Measurements from ENCODE around the gene DYNC1H1. TPM values are rescaled to one million over a fixed set of nuclear protein-coding genes. Genes with fewer than 3 reads are reported as not detected.

DYNC1H1 gene
- polyA plus RNA-seq, 12 donors = 256 to 329 (median 278) TPM; not detected in 1

DNA sequence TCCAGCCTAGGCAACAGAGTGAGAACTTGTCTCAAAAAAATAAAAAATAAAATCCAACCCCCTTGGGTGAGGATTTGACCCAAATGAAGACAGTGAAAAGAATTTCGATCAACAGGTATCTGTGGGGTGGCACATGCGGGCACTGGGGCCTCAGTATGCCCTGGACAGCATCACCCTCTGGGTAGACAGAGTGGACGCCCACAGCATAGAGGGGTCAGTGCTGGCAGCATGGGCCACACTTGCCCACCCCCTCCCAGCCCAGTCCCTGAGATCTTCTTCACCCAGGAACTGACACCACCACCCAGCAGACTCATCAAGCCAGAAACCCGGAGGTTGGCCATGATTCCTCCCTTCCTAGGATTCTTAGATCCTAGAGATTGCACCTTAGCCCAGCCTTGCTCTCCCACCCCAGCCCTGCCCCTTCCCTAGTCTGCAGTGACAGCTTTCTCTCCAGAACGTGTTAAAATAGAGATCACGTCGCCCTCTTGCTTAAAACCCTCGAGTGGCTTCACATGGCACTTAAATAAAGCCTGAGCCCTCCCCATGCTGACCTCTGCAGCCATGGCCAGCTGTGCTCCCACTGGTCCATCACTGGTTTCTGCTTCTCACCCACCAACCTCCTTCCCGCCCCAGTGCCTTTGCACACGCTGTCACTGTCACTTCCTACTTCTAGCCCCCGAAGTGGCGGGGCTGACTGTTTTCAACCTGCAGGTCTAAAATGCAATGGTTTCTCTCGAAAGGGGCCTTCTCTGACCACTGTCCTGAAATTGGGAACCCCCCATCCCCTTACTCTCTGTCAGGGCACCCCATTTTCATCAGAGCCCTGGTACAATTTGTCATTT lies 26.2 kb upstream of the DYNC1H1 start:
- DNase-seq = no peak

DNA sequence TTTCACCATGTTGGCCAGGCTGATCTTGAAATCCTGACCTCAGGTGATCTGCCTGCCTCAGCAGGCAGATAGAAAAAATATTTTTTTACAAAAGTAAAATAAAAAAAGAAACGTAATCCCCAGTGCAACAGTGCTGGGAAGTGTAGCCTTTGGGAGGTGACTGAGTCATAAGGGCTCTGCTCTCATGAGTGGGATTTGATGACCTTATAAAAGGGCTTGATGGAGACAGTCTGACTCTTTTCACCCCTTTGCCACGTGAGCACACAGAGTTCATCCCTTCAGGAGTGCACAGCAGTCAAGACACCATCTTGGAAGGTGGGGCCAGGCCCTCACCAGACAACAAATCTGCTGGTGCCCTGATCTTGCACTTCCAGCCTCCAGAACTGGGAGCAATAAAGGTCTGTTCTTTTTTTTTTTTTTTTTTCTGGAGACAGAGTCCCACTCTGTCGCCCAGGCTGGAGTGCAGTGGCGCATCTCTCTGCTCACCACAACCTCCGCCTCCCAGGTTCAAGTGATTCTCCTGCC lies 24.7 kb upstream of the DYNC1H1 start:
- no peak for DNase-seq

DNA sequence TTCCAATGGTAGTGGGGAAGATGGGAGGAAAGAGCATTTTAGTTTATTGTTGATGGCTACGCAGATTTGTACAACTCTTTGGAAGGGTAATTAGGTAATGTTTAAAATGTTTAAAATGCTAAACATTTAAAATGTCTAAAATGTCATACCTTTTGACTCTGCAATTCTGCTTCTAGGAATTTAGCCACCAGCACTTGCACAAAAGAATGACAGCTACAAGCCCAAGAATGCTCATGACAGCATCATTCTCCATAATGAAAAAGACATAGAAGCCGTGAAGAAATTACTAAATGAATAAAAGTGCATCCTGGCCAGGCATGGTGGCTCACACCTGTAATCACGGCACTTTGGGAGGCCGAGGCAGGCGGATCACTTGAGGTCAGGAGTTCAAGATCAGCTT lies 19.9 kb upstream of the DYNC1H1 start:
- DNase-seq = no peak

DNA sequence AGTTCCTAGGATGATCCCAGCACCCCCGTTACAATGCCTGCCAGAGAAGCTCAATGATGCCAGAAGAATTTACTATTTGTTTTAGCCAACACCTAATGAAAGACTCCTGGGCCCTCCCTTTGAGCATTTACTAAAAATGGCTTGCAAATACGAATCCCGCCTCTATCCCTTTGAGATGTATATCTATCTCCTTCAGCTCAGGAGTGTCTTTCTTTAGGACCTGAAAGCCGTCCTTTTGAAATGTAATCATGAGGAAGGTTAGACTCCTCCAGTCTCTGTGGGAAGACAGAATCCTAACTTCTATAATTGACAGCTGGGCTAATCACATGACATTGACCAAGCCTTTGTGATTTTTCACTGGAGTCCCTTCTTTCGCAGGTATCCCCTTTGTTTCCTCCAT lies 19.2 kb upstream of the DYNC1H1 start:
- no peak for DNase-seq

DNA sequence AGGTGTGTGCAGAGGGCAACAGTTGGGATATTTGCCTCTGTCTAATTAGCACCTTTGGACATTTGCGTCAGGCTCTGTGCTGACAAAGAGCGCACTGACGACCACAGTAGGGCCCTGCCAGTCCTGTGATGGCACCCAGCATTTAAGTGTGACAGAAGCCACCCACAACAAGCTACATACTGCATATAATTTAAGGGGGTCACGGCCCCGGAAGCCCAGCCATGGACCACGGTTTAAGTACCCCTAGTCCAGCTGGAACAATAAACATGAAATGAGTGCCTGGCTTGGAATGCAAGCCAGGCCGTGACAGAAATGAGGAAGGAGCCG lies 16.8 kb upstream of the DYNC1H1 start:
- no peak for DNase-seq

DNA sequence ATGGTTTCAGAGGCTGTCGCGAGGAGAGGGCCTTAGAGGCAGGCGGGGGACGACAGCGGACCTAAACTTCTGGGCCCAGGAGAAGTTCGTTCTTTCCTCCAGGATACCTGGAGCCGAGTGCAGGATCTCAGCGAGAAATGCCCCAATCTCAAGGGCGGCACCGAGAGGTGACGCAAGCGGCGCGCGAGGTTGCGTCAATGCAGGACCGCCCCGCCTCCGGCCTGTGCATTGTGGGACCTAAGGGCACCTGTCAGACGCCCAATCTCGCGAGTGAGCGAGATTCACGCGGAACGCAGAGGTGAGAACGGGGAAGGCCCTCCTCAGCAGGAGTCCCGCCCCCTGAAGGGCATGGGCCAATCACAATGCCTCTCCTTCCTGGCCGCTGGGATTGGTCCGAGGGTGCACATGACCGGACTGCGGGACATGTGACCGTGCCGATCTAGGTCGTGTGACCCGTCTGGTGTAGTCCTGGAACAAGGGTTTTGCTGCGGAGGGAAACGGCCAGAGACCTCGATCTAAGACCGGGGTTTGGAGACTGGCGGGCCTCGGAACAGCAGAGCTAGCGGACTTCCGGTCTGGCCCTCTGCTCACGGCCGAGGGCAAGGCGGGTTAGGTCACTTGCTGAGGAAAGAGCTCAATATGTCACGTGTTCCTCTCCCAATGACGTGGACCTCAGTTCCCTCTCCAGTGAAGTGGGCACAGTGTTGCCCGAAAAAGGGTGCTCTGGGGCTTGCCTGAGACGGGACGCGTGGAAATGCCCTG lies 16.3 kb upstream of the DYNC1H1 start:
- DNase-seq = peak; percentile 100

DNA sequence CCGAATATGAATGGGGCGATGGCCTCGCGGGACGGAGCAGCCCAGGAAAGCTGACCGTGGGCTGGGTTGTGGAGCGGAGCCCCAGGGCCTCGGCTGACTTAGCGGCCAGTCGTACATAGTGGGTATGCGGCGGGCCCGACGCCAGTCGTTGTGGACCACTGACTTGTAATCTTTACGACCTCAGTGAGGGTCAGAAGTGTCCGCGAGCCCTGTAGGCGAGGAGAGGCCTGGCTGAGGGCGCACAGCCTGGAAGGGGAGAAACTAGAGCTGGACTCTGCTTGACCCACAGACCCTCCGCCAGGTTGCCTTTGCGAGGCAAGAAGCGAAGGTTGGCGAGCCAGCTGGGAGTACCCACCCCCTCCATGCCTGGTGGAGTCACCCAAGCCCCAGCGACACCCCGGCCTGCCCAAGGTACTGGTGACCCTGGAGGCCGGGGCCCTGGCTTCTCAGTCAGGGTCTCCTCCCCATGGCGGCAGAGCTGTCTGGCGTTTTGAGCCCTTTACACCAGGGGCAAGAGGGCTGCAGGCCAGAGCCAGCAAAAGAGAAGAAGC lies 15.6 kb upstream of the DYNC1H1 start:
- DNase-seq = no peak

DNA sequence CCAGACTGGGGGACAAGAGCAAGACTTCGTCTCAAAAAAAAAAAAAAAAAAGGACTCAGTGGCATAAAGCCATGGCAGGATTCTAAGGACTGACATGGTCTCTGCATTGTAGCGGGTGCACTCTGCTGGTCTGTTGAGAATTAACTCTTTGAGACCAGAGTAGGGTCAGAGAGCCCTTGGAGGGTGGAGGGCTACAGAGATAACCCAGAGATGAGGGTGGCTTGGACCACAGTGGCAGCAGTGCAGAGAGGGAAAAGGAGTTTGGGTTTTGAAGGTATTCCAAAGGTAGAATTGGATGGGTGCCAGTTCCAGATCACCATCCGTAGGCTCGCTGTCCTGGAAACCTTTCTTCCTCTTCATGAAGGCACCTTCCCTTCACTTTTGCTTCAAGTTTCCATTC lies 14.3 kb upstream of the DYNC1H1 start:
- no peak for DNase-seq

DNA sequence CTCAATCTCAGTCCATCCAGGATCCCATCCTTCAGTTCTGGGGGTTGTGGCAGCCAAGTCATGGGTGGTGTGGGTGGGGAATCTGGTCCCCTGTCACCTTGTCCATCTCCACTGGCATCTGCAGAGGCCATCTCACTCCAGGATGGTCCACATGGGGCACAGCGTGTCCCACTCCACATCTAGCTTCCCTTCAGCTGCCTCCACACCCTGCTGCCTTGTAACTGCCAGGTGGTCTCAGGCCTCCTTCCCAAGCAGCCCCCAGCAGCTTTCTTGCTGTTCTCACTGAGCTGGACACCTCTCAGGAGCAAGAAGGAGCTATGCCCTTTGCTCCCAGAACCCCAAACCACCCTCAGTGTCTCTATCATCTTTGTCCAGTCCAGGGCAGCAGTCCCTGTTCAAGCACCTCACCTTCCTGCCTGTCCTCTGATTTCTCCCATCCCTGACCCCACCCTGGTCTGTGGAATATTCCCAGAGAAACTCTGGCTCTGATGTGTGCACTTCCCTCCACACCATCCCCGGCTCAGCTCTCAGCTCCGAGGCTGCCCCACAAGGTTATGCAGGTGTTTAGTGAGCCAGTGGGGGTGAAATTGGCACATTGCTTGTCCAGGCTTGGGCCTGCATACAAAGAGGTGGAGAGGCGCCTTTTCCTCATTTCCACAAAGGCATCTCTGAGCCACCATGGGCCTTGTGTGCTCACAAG lies 13.7 kb upstream of the DYNC1H1 start:
- DNase-seq = no peak

DNA sequence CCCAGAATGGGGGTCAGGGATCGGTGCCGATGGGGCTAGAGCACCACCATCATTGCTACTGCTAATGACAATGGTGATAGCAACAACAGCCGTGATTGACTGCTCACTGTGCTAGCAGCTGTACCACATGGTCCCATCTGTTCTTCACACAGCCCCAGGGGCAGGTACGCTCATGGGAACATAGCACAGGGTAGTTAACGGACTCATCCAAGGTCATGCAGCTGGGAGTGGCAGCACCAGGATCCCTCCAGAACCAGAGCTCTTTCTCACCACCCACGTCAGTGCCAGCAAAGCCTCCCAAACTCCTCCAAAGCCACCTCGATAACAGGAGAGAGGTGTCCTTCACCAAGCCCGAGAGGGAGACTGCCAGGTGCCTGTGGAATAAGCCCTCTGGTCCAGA lies 11.2 kb upstream of the DYNC1H1 start:
- DNase-seq = no peak

DNA sequence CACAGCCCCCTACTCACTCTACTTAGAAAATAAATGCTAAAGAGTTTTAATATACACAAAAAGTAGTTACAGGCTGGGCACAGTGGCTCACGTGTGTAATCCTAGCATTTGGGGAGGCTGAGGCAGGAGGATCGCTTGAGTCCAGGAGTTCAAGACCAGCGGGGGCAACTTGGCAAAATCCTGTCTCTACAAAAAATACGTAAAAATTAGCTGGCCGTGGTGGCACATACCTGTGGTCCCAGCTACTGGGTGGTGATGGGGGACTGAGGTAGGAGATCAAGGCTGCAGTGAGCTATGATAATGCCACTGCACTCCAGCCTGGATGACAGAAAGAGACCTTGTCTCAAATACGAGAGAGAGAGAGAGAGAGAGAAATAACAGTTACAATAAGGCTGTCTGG lies 9.9 kb upstream of the DYNC1H1 start:
- DNase-seq = no peak

DNA sequence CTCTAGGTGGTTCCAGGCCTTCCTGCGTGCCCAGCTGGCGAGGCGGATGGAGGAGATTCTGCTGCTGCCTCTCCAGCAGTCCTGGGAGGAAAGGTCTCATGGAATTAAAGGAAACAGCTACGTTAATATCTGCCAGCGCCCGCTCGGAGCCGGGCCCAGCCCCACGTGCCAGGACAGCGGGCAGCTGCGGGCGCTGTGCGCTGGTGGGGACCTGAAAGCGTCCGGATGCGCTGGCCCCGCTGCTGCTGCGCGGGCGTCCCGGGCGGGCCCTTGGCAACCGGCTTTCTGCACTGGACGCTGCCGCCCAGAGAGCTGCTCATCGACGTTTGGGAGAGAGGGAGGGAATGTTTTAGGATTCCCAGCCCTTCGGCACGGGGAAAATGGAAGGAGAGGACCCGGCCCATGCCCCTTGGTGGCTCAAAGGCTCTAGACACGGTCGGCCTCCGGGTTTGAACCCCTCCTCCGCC lies 8.6 kb upstream of the DYNC1H1 start:
- no peak for DNase-seq

DNA sequence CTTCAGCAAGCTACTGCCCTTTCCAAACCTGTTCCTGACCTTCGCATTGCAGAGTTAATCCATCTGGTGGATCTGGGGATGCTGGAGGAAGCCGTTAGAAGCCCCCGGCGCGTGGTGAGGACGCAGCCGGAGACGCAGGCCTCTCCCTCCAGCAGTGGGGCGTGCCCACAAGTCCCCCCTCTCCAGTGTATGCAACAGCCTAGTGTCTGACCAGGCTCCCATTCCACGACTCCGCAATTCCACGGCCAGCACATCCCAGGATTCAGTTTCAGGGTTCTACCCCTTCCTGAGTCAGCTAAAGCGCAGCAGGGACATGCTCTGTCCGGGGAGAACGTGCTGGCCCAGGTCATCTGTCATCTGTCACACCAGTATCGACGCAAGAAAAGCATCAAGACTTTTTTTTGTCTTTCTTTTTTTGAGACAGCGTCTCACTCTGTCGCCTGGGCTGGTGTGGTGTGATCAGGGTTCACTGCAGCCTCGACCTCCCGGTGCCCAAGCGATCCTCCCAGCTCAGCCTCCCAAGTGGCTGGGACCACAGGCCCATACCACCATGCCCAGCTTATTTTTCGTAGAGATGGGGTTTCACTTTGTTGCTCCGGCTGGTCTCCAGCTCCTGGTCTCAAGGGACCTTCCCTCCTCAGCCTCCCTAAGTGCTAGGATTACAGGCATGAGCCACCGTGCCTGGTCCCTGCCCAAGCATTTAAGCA lies 8.0 kb upstream of the DYNC1H1 start:
- no peak for DNase-seq

DNA sequence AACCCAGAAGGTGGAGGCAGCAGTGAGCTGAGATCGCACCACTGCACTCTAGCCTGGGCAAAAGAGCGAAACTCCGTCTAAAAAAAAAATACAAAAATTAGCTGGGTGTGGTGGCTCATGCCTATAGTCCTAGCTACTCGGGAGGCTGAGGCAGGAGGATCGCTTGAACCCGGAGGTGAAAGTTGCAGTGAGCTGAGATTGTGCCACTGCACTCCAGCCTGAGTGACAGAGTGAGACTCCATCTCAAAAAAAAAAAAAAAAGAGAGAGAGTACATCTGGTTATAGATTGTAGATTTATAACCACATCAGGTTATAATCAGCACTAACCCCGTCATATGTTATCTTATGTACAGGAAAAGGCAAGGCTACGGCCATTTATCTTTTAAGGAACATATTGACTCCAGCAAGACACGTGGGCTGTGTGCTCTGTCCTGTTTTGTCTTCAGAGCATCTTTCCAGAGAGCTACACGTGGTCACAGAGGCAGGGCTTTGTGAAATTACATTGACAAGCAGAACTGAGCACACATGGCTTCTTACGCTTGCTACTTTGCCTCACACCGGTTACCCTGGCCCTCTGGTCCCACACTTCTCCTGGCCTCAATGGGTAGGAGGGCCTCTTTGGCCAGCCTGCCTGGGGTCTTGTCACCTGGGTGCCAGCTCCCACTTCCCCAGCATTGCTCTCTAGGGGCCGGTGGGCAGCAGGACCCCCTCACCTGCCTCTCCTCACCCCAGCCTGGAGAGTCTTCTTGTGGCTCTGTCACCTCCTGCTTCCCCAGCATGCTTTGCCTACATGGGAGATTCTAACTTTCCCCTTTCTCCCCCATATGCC lies 6.8 kb upstream of the DYNC1H1 start:
- no peak for DNase-seq

DNA sequence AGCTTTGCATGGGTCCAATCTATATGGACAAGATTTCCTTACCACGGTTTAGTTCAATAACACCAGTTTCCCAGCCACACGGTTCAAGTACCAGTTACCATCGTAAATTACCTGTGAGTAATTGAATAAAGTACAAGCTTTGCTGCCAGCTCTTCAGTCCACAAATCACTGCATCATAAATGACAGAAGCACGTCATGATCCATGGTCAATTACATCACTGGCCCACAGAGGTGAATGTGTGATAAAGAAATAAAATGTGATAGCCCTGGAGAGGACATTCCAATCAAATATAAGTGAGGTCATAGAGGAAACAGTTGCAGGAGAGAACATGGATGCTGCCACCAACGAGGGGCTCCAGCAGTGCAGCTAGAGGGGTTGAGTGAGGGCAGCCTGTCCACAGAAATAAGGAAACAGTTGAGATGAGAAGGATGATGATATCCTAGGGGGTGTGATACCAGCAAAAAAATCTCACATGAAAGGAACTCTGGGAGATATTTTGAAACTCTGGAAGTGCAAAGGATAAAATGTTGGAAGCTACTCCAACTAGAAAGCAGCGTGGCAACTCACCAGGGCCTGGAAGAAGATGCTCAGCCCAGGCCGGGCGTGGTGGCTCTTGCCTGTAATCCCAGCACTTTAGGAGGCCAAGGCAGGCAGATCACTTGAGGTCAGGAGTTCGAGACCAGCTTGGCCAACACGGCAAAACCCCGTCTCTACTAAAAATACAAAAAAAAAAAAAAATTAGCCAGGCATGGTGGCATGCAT lies 5.8 kb upstream of the DYNC1H1 start:
- DNase-seq = no peak

DNA sequence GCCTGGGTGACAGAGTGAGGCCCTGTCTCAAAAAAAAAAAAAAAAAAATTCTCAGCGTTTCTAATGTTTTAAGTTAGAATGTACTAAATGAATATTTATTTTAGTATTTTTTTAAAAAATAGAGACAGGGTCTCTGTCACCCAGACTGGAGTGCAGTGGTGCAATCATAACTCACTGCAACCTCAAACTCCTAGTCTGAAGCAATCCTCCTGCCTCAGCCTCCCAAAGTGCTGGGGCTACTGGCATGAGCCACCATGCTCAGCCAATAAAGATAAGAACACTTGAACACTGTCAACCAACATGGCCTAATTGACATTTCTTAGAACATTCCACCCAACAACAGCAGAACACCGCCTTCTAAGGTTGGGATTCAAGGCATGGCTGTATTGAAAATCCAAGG lies 5.1 kb upstream of the DYNC1H1 start:
- no peak for DNase-seq

DNA sequence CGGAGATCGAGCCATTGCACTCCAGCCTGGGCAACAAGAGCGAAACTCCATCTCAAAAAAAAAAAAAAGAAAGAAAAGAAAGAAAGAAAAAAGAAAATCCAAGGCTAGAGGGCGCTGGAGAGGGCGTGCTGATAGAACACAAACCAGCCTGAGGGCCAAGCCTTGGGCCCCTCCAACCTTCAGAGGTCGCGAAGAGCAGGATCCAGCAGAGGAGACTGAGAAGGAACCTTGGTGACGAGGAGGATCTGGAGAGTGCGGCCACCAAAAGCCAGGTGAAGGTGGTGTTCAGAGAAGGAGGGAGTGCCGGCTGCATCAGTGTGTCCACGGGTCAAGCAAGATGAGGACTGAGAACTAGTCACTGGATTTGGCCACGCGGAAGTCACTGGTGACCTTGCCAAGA lies 4.1 kb upstream of the DYNC1H1 start:
- no peak for DNase-seq

DNA sequence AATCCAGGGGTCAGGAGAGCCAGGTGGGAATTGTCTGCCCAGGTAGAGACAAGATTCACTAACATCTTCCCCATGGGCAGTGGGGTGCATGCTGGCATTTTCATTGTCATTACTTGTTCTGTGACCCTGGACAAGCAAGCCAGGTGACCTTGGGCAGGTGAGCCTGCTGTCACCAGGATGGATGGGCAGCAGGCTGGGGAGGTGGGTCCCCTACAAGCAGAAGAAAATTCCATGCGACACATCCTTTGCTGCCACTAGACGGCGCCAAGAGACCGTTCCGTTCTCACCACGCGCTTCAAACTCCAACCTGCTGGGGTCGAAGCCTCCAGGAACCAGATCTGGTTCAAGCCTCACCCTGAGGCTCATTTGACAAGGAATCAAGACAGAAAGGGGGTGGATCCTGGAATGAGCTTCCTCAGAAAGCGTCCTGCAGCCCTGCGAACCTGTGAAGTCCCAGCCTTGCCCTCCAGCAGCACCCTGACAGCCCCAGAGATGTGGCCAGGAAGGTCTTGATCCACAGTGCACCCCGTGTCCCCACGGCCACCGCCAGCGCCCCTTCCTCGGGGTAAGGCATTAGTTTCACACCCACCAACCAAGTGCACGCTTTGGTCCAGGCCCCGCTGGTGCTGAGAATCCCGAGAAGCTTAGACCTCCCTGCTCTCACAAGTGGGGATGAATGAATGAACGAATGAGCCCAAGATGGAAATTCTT lies 3.2 kb upstream of the DYNC1H1 start:
- DNase-seq = peak; percentile 78

All from muscle of arm (tissue), 12 donors.